GM12873 (cell line): ENCODE results near the gene COL5A3.

Experiments used
- TF ChIP-seq, protein P1 (sequence below): IDR thresholded peaks from 2 replicates; pipeline ENCODE4 v1.5.1; 2012; ENCODE audit warnings: low read depth, mild to moderate bottlenecking, moderate library complexity, low read length, control low read depth; ENCODE audit not compliant: insufficient read depth; ENCODE audit errors: missing control alignments

The COL5A3 gene

DNA sequence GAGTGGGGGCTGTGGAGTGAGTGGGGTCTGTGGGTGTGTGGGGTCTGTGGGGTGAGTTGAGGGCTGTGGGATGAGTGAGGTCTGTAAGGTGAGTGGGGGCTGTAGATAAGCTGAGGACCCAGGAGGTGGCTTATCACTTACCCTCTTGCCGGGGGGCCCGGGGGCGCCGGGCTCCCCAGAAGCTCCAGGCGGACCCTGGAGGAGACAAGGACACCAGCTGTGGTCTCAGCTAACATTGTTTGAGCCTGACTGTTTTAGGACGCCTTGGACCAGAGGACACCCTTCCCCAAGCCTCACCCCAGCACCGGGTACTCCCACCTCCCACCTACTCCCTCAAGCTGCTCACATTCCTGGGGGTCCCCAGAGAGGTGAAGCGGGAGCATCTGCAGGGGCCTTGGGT, 39.8 kb downstream of the COL5A3 start:
- TF ChIP-seq, protein P1, sequence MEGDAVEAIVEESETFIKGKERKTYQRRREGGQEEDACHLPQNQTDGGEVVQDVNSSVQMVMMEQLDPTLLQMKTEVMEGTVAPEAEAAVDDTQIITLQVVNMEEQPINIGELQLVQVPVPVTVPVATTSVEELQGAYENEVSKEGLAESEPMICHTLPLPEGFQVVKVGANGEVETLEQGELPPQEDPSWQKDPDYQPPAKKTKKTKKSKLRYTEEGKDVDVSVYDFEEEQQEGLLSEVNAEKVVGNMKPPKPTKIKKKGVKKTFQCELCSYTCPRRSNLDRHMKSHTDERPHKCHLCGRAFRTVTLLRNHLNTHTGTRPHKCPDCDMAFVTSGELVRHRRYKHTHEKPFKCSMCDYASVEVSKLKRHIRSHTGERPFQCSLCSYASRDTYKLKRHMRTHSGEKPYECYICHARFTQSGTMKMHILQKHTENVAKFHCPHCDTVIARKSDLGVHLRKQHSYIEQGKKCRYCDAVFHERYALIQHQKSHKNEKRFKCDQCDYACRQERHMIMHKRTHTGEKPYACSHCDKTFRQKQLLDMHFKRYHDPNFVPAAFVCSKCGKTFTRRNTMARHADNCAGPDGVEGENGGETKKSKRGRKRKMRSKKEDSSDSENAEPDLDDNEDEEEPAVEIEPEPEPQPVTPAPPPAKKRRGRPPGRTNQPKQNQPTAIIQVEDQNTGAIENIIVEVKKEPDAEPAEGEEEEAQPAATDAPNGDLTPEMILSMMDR = no peak

GRCh38 chr19:9969688-9969975, 40.7 kb downstream of the COL5A3 start:
- TF ChIP-seq, protein P1 = no peak

DNA sequence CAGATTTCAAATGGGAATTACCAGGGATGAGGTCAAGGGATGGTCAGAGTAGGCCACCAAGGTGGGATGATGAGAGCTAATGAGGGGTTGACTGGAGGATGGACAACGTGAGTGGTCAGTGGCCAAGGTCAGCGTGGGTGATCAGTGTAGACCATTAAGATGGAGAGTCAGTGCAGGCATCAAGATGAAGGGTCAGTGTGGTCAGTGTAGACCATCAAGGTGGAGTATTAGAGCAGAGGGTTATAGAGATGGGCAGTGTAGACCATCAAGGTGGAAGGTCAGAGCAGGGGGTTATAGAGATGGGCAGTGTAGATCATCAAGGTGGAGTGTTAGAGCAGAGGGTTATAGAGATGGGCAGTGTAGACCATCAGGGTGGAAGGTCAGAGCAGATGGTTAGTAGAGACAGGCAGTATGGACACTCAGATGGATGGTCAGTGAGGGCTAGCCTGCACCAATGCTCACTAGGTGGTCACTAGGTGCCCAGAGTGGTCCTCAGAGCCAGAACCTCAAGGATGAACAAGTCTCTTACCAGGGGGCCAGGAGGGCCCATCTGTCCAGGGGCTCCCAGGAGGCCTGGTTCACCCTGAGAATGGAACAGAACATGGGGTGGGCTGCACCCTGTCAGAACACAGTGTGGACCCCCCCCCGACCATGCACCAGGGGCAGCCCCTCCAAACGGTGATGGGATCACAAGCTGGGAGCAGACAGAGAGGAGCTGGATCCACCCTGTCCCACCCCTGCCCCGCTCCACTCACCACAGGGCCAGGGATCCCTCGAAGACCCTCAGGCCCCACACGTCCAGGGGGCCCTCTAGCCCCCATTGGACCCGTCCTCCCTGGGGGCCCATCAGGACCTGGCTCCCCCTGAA, 41.2 kb downstream of the COL5A3 start:
- TF ChIP-seq, protein P1 = no peak

- TF ChIP-seq, protein P1 = no peak
These were observed 43.0 kb downstream of the COL5A3 start for GRCh38 chr19:9967326-9967725.

DNA sequence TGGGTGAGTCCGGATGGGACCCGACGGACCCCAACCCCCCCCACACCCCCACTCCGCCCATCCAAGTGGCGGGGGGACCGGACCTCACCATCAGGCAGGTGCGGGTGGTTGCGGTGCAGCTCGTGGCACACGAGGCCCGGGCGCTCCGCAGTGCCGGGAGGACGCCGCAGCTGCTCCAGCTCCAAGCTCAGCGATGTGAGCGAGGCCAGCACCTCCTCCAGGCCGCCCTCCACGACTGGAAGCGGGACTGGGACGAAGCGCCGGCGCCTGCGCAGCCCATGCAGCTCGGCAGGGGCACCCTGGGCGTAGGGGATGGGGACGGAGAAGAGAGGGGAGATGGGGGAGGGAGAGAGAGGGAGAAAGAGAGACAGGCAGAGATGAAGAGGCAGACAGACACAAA, 43.9 kb downstream of the COL5A3 start:
- TF ChIP-seq, protein P1 = no peak

DNA sequence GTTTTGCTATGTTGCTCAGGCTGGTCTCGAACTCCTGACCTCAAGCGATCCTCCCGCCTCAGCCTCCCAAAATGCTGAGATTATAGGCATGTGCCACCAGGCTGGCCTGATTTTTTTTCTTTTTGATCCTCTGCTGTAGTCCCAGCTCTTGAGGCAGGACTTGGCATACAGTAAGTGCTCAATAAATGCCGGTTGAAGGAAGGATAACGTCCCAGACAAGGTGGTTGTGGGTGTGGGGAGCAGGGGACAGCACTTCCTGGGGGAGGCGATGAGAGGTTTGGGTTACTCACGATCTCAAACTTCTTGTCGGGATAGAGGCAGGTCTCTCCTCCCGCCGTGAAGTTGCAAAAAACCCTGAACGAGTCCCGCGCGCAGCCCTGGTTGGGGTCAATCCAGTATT, 44.3 kb downstream of the COL5A3 start:
- TF ChIP-seq, protein P1 = no peak

- TF ChIP-seq, protein P1 = no peak
These were observed 47.5 kb downstream of the COL5A3 start for GRCh38 chr19:9962623-9963290.
